HG02852 (cell line): ENCODE results near the gene PITX1.
"Not testable (repeated sequence)": the region's sequence is repeated elsewhere in the genome, so short reads cannot be mapped to it uniquely, and the experiment has no call there.

Source experiments
- ATAC-seq: cut with Tn5 transposase; IDR thresholded peaks from one replicate; pipeline ENCODE4 v1.9.1; 2021; ENCODE audit warnings: mild to moderate bottlenecking, moderate library complexity; ENCODE audit not compliant: unreplicated experiment

PITX1 gene

GRCh38 chr5:135033901-135034235 lies at the start of gene PITX1:
Gene PITX1, minus strand, starts transcription at chr5:135034228. Its CDS starts 347 bp downstream, at chr5:135033881.
- no peak for ATAC-seq

GRCh38 chr5:135083334-135083733 lies 49.3 kb upstream of the PITX1 start:
- ATAC-seq, result not testable (repeated sequence)

- no peak for ATAC-seq
Measured at GRCh38 chr5:135081240-135081639, 47.2 kb upstream of the PITX1 start.

- no peak for ATAC-seq
Measured at GRCh38 chr5:135079760-135080159, 45.7 kb upstream of the PITX1 start.

- ATAC-seq, result no peak
Measured at GRCh38 chr5:135079099-135079681, 45.2 kb upstream of the PITX1 start.

- no peak for ATAC-seq
Measured at GRCh38 chr5:135076801-135077200, 42.8 kb upstream of the PITX1 start.

- no peak for ATAC-seq
Measured at GRCh38 chr5:135076051-135076491, 42.0 kb upstream of the PITX1 start.

- ATAC-seq, result no peak
Measured at GRCh38 chr5:135075621-135076020, 41.6 kb upstream of the PITX1 start.

GRCh38 chr5:135073761-135074345 lies 39.8 kb upstream of the PITX1 start:
- ATAC-seq, result no peak

- ATAC-seq, result no peak
Measured at GRCh38 chr5:135072387-135073281, 38.6 kb upstream of the PITX1 start.

GRCh38 chr5:135071311-135071710 lies 37.3 kb upstream of the PITX1 start:
- ATAC-seq, result no peak

- ATAC-seq, result no peak
Measured at GRCh38 chr5:135069895-135070657, 36.0 kb upstream of the PITX1 start.

- ATAC-seq, result no peak
Measured at GRCh38 chr5:135069016-135069770, 35.2 kb upstream of the PITX1 start.

GRCh38 chr5:135067587-135067986 lies 33.6 kb upstream of the PITX1 start:
- ATAC-seq, result no peak

- ATAC-seq, result no peak
Measured at GRCh38 chr5:135066781-135067180, 32.8 kb upstream of the PITX1 start.

- no peak for ATAC-seq
Measured at GRCh38 chr5:135065306-135066265, 31.6 kb upstream of the PITX1 start.

- no peak for ATAC-seq
Measured at GRCh38 chr5:135064235-135064570, 30.2 kb upstream of the PITX1 start.

GRCh38 chr5:135063511-135064234 lies 29.6 kb upstream of the PITX1 start:
- no peak for ATAC-seq

GRCh38 chr5:135063056-135063445 lies 29.0 kb upstream of the PITX1 start:
- ATAC-seq, result no peak
